22Rv1 (cell line): Measurements from ENCODE around the gene ELOF1.
A peak's percentile ranks its signal among the peaks of the same experiment; 100 is the strongest.

Experiments
- CTCF ChIP-seq: fragments of 450-650 bp; IDR thresholded peaks from 2 replicates; pipeline ENCODE4 v1.5.1; 2017; ENCODE audit warnings: mild to moderate bottlenecking
- ZFX ChIP-seq: fragments of 450-650 bp; IDR thresholded peaks from 2 replicates; pipeline ENCODE4 v1.6.1; 2017; ENCODE audit warnings: antibody characterized with exemption, borderline replicate concordance

- peak; percentile 77 for TF ChIP-seq CTCF
- no peak for TF ChIP-seq ZFX
These were observed 28.4 kb upstream of the ELOF1 start for GRCh38 chr19:11587302-11587974.
